HepG2 (cell line): ENCODE measurements around the gene DDRGK1. TPM values are rescaled to one million over a fixed set of nuclear protein-coding genes. Genes with fewer than 3 reads are reported as not detected.

Source experiments
- ASH2L ChIP-seq: fragments of 300-600, 200-600 bp; sonication (generic); IDR thresholded peaks from 2 replicates; pipeline ENCODE4 v1.7.0; 2017; ENCODE audit warnings: low read depth, mild to moderate bottlenecking, moderate library complexity, mixed read lengths, low read length; ENCODE audit not compliant: insufficient read length
- ATF7 ChIP-seq, 2 experiments: fragments of 450-650 bp in 1 of 2; sonication (generic) in 1 of 2; formaldehyde crosslinking in 1 of 2; IDR thresholded peaks; 2 replicates each; pipeline versions ENCODE4 v1.4.0 to v1.6.1; 2016 to 2020; ENCODE audit warnings: antibody characterized with exemption in 1 of 2, mild to moderate bottlenecking in 1 of 2, missing genetic modification reagents in 1 of 2
- NFIC ChIP-seq: IDR thresholded peaks from 2 replicates; pipeline ENCODE4 v1.6.1; 2012; ENCODE audit warnings: mild to moderate bottlenecking, low read length, inconsistent platforms
- PAX8 ChIP-seq: sonication (generic); formaldehyde crosslinking; IDR thresholded peaks from 2 replicates; pipeline ENCODE4 v1.8.0; 2022; ENCODE audit warnings: mild to moderate bottlenecking, missing genetic modification reagents, borderline replicate concordance
- PHF21A ChIP-seq: sonication (generic); formaldehyde crosslinking; IDR thresholded peaks from 2 replicates; pipeline ENCODE4 v1.5.0; 2020; ENCODE audit warnings: mild to moderate bottlenecking, missing genetic modification reagents
- TBX2 ChIP-seq: sonication (generic); formaldehyde crosslinking; IDR thresholded peaks from 2 replicates; pipeline ENCODE4 v1.5.0; 2020; ENCODE audit warnings: missing genetic modification reagents, mild to moderate bottlenecking, borderline replicate concordance
- U2AF2 ChIP-seq: fragments of 200-400 bp; formaldehyde crosslinking; IDR thresholded peaks from 2 replicates; pipeline ENCODE4 v1.6.1; 2017; ENCODE audit warnings: low read depth, mild to moderate bottlenecking, low read length
- ZFP36 ChIP-seq: fragments of 150-350 bp; IDR thresholded peaks from 2 replicates; pipeline ENCODE4 v1.6.1; 2018; ENCODE audit warnings: borderline replicate concordance, low read length, low read depth; ENCODE audit not compliant: partially characterized antibody
- ZNF24 ChIP-seq: fragments of 450-650 bp; IDR thresholded peaks from 2 replicates; pipeline ENCODE4 v1.6.1; 2017; ENCODE audit warnings: antibody characterized with exemption, mild to moderate bottlenecking
- ZNF350 ChIP-seq: sonication (generic); formaldehyde crosslinking; IDR thresholded peaks from 2 replicates; pipeline ENCODE4 v1.4.0; 2020; ENCODE audit warnings: mild to moderate bottlenecking, low read depth, missing genetic modification reagents, borderline replicate concordance
- ZNF558 ChIP-seq: sonication (generic); formaldehyde crosslinking; IDR thresholded peaks from 2 replicates; pipeline ENCODE4 v1.9.0; 2022; ENCODE audit warnings: mild to moderate bottlenecking, missing genetic modification reagents, borderline replicate concordance
- ZNF569 ChIP-seq: sonication (generic); formaldehyde crosslinking; IDR thresholded peaks from 2 replicates; pipeline ENCODE4 v1.5.0; 2020; ENCODE audit warnings: mild to moderate bottlenecking, missing genetic modification reagents, moderate library complexity, borderline replicate concordance
- ZNF678 ChIP-seq: sonication (generic); formaldehyde crosslinking; IDR thresholded peaks from 2 replicates; pipeline ENCODE4 v1.4.0; 2020; ENCODE audit warnings: mild to moderate bottlenecking, missing genetic modification reagents
- ZNF709 ChIP-seq: sonication (generic); formaldehyde crosslinking; IDR thresholded peaks from 2 replicates; pipeline ENCODE4 v1.5.0; 2020; ENCODE audit warnings: mild to moderate bottlenecking, missing genetic modification reagents
- ZNF737 ChIP-seq: sonication (generic); formaldehyde crosslinking; IDR thresholded peaks from 2 replicates; pipeline ENCODE4 v1.5.0; 2020; ENCODE audit warnings: missing genetic modification reagents, mild to moderate bottlenecking, borderline replicate concordance
- ZNF883 ChIP-seq: sonication (generic); formaldehyde crosslinking; IDR thresholded peaks from 2 replicates; pipeline ENCODE4 v1.5.1; 2020; ENCODE audit warnings: mild to moderate bottlenecking, missing genetic modification reagents; ENCODE audit errors: not compliant biosample characterization
- ZZZ3 ChIP-seq: sonication (generic); formaldehyde crosslinking; IDR thresholded peaks from 2 replicates; pipeline ENCODE4 v1.4.0; 2020; ENCODE audit warnings: missing genetic modification reagents, mild to moderate bottlenecking, borderline replicate concordance
- polyA plus RNA-seq, 8 experiments: library from polyadenylated mRNA; depleted of rRNA in 3 of 8; stranded (reverse) in 7 of 8; unstranded in 1 of 8; fragments of >200 nt; fragmentation: Illumina TruSeq in 4 of 8; extraction: Trizol in 4 of 8; gene quantifications; 2 replicates each; pipeline versions ENCODE4 v1.2.1 to v1.2.3, GENCODE V29; 2011 to 2016; ENCODE audit warnings: low read depth in 4 of 8, missing spikeins in 1 of 8, mixed read lengths in 1 of 8; ENCODE audit not compliant: insufficient read depth in 1 of 8
- total RNA-seq, 5 experiments: library from RNA; depleted of rRNA; stranded (reverse); fragments of >200 nt; fragmentation: Illumina TruSeq; extraction: Trizol; gene quantifications; 2 replicates each; pipeline ENCODE4 v1.2.3, GENCODE V29; 2016; ENCODE audit warnings: low read depth in 1 of 5
- TF ChIP-seq, protein P1 (sequence below): sonication (generic); formaldehyde crosslinking; IDR thresholded peaks from 2 replicates; pipeline ENCODE4 v1.4.0; 2020; ENCODE audit warnings: missing genetic modification reagents
- TF ChIP-seq, protein P2 (sequence below): sonication (generic); formaldehyde crosslinking; IDR thresholded peaks from 2 replicates; pipeline ENCODE4 v1.8.0; 2022; ENCODE audit warnings: mild to moderate bottlenecking, missing genetic modification reagents, moderate library complexity
- TF ChIP-seq, protein P3 (sequence below): sonication (generic); formaldehyde crosslinking; IDR thresholded peaks from 2 replicates; pipeline ENCODE4 v1.5.1; 2020; ENCODE audit warnings: mild to moderate bottlenecking, moderate library complexity, missing genetic modification reagents
- TF ChIP-seq, protein P4 (sequence below): IDR thresholded peaks from 2 replicates; pipeline ENCODE4 v1.6.1; 2012; ENCODE audit warnings: inconsistent platforms
- TF ChIP-seq, protein P5 (sequence below): sonication (generic); formaldehyde crosslinking; IDR thresholded peaks from 2 replicates; pipeline ENCODE4 v1.4.0; 2020; ENCODE audit warnings: mild to moderate bottlenecking, missing genetic modification reagents

DDRGK1 gene
- total and polyA plus RNA-seq, 2 of the 13 experiments (the other 11 are each of a cell fraction or from before 2014, with no cell fraction given), result 96.7 to 149 TPM

DNA sequence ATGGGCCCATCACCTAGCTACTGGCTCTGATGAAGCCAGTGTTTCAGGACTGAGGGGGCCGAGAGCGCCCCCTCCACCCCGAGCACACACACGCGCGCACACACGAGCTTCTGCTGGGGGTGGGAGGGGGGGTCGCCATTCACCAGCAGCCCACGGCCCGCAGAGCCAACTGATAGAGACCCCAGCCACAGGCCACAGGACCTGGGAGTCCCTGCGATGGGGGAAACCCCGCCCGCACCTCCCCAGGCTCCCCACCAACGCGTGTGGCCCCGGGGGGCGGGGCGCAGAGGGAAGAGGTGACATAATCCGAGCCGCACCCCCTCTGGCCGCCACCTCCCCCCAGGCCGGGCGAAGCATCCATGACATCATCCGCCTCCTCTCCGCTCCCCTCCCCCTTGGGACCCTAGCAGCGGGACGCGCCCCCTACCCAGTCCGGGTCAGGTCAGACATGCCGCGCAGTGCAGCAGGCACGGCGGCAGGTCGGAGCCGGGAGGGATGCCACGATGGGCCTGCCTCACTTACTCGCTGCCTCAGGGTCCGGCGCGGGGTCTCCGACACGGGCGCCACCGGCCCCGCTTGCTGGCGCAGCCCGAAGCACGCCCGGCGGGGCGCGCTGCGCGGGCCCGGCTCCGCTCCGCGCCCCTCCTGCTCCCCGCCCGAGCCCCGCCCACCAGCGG is 31.4 kb downstream of the DDRGK1 start, which contains the start of gene LZTS3 (continued):
- TF ChIP-seq ZZZ3 (CRISPR knock-in tag) (no peak), PAX8 (CRISPR knock-in tag) (no peak), ZNF558 (CRISPR knock-in tag) (no peak), ZNF709 (CRISPR knock-in tag) (peak; percentile 32; the same call in 1 of the 2 replicates), U2AF2 (0 out of 2 replicates have a peak, but pooled peaks have one; percentile 9), PHF21A (CRISPR knock-in tag) (no peak; the same call in 1 of the 2 replicates), NFIC (no peak), ASH2L (peak; percentile 16), ZFP36 (no peak), ZNF883 (CRISPR knock-in tag) (no peak), ZNF737 (CRISPR knock-in tag) (no peak), ATF7 (IDR thresholded peaks at IDR 0.05) (peak; percentile 95), ATF7 (CRISPR knock-in tag; IDR thresholded peaks at IDR 0.05) (peak; percentile 94; the same call in 1 of the 2 replicates), ZNF678 (CRISPR knock-in tag) (no peak), ZNF24 (no peak), ZNF350 (CRISPR knock-in tag) (no peak), TBX2 (CRISPR knock-in tag) (no peak), ZNF569 (no peak)
- TF ChIP-seq, protein P1, sequence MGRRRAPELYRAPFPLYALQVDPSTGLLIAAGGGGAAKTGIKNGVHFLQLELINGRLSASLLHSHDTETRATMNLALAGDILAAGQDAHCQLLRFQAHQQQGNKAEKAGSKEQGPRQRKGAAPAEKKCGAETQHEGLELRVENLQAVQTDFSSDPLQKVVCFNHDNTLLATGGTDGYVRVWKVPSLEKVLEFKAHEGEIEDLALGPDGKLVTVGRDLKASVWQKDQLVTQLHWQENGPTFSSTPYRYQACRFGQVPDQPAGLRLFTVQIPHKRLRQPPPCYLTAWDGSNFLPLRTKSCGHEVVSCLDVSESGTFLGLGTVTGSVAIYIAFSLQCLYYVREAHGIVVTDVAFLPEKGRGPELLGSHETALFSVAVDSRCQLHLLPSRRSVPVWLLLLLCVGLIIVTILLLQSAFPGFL (CRISPR knock-in tag), result no peak
- TF ChIP-seq, protein P2, sequence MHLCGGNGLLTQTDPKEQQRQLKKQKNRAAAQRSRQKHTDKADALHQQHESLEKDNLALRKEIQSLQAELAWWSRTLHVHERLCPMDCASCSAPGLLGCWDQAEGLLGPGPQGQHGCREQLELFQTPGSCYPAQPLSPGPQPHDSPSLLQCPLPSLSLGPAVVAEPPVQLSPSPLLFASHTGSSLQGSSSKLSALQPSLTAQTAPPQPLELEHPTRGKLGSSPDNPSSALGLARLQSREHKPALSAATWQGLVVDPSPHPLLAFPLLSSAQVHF (CRISPR knock-in tag), result peak; percentile 47; the same call in 1 of the 2 replicates
- TF ChIP-seq, protein P3, sequence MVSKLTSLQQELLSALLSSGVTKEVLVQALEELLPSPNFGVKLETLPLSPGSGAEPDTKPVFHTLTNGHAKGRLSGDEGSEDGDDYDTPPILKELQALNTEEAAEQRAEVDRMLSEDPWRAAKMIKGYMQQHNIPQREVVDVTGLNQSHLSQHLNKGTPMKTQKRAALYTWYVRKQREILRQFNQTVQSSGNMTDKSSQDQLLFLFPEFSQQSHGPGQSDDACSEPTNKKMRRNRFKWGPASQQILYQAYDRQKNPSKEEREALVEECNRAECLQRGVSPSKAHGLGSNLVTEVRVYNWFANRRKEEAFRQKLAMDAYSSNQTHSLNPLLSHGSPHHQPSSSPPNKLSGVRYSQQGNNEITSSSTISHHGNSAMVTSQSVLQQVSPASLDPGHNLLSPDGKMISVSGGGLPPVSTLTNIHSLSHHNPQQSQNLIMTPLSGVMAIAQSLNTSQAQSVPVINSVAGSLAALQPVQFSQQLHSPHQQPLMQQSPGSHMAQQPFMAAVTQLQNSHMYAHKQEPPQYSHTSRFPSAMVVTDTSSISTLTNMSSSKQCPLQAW (CRISPR knock-in tag), result no peak; the same call in 1 of the 2 replicates
- TF ChIP-seq, protein P4, sequence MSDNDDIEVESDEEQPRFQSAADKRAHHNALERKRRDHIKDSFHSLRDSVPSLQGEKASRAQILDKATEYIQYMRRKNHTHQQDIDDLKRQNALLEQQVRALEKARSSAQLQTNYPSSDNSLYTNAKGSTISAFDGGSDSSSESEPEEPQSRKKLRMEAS, result peak; percentile 77
- TF ChIP-seq, protein P5, sequence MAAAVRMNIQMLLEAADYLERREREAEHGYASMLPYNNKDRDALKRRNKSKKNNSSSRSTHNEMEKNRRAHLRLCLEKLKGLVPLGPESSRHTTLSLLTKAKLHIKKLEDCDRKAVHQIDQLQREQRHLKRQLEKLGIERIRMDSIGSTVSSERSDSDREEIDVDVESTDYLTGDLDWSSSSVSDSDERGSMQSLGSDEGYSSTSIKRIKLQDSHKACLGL (CRISPR knock-in tag), result peak; percentile 82
